Activated naive CD4-positive, alpha-beta T cell treated with anti-CD3 and anti-CD28 coated beads for 36 hours (primary cell): Measurements from ENCODE around the gene DLGAP4. TPM values are rescaled to one million over a fixed set of nuclear protein-coding genes. Genes with fewer than 3 reads are reported as not detected.

Experiments
- CTCF ChIA-PET: fragments of 350-600 bp; sonication (Branson Sonifier 250); formaldehyde crosslinking; loops from one replicate; lab custom pipeline; 2021; ENCODE audit warnings: antibody characterized with exemption; lab: Charles Lee
- DNase-seq: peaks from one replicate; pipeline ENCODE4 v3.0.0-alpha.2; 2020
- H3K27ac Mint-ChIP-seq: one replicate; pipeline ENCODE4 v1.8.0; 2021; ENCODE audit warnings: mild to moderate bottlenecking, mixed read lengths
- H3K27me3 Mint-ChIP-seq: one replicate; pipeline ENCODE4 v1.8.0; 2021; ENCODE audit warnings: low read depth, mixed read lengths
- H3K36me3 Mint-ChIP-seq: one replicate; pipeline ENCODE4 v1.8.0; 2021; ENCODE audit warnings: low read depth, mixed read lengths
- H3K4me1 Mint-ChIP-seq: one replicate; pipeline ENCODE4 v1.8.0; 2021; ENCODE audit warnings: low read depth, mixed read lengths
- H3K4me3 Mint-ChIP-seq: one replicate; pipeline ENCODE4 v1.8.0; 2021; ENCODE audit warnings: mild to moderate bottlenecking, moderate library complexity, mixed read lengths
- H3K9me3 Mint-ChIP-seq: one replicate; pipeline ENCODE4 v1.8.0; 2021; ENCODE audit warnings: mixed read lengths
- intact Hi-C: fragments of 100-400 bp; cut with micrococcal nuclease; formaldehyde crosslinking; loops from one replicate; pipeline ENCODE4 v1.15.1; 2023
- total RNA-seq, 2 experiments: library from RNA; stranded (reverse); gene quantifications; one replicate each; pipeline ENCODE4 v1.2.3, GENCODE V29; 2021

The DLGAP4 gene
- total RNA-seq, 2 experiments from 2014 or later, result 9.2 to 13.7 TPM

DNA sequence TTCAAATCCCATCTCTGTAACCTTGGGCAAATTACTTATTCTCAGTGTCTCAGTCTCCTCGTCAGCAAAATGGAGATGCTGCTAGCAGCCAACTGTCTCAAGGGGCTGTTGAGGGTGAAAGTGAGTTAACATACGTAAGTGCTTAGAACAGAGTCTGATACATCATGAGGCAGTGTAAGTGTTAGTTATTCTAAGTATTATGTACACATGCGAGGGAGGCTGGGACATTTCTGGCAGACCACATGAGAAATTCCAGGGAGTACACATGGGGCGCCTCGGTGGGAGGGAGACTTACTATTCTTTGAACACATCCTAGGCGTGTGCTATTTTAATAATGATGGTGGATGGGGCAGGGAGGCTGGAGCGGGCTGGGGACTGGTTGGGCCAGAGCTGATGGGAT lies 99.1 kb downstream of the DLGAP4 start:
- intact Hi-C loops, result no loop called here
- Mint-ChIP-seq H3K4me3 (no peak overlapping the region), H3K4me1 (no peaks in the 10 kb centered on the region), H3K27ac (no peak overlapping the region), H3K9me3 (no peaks in the 10 kb centered on the region), H3K36me3 (no peaks in the 10 kb centered on the region), H3K27me3 (peaks cover 21% of the 10 kb centered on the region)
- no peak for DNase-seq
- CTCF ChIA-PET, result no interaction called here

DNA sequence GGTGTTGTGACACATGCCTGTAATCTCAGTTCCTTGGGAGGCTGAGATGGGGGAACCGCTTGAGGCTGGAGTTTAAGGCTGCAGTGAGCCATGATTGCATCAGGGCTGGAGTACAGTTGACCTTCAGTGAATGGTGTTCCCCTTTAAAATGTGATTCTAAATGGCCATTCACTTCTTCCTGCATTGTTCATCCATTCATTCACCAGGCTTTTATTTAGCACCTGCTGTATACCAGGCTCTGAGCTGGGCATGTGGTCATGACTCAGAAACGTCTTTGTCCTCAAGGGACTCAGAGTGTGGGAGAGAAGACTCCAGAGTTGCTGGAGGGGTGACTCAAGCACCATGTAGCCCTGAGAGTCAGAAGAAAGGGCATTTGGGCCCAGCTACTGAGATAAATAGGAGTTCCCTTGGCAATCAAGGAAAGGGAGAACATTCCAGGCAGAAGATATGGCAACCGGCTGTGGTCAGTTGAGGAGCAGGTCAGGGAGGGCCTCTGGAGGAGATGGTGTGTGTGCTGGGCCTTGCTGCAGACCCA lies 101.1 kb downstream of the DLGAP4 start:
- Mint-ChIP-seq H3K4me1 (no peaks in the 10 kb centered on the region), H3K36me3 (no peaks in the 10 kb centered on the region), H3K27ac (no peak overlapping the region), H3K4me3 (no peak overlapping the region), H3K27me3 (peaks cover 13% of the 10 kb centered on the region), H3K9me3 (no peaks in the 10 kb centered on the region)
- CTCF ChIA-PET, result no interaction called here
- DNase-seq, result no peak
- intact Hi-C loops, result no loop called here

DNA sequence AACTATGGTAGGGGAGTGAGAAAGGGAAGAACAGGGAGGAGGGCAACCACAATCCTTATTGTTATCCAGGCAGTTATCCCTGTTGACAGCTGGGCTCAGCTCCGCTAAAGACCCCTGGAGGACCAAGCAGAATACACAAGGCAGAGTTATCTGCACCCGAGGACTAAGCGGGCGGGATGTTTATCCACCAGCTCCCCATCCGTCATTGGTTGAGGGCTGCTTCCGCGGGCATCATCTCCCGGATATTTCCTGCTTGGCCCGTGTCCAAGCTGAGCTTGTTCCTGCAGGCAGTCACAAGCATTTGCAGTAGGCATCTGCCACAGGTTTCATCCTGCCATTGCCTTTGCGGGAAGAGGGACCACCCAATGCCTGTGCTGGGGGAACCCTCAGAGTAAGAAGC lies 102.1 kb downstream of the DLGAP4 start:
- CTCF ChIA-PET, result no interaction called here
- peaks cover 6% of the 10 kb centered on the region for H3K27me3 Mint-ChIP-seq
- intact Hi-C loops, result no loop called here
- DNase-seq, result no peak
- H3K27ac Mint-ChIP-seq, result no peak overlapping the region
- H3K9me3 Mint-ChIP-seq, result no peaks in the 10 kb centered on the region
- H3K4me3 Mint-ChIP-seq, result no peak overlapping the region
- H3K36me3 Mint-ChIP-seq, result no peaks in the 10 kb centered on the region
- no peaks in the 10 kb centered on the region for H3K4me1 Mint-ChIP-seq

DNA sequence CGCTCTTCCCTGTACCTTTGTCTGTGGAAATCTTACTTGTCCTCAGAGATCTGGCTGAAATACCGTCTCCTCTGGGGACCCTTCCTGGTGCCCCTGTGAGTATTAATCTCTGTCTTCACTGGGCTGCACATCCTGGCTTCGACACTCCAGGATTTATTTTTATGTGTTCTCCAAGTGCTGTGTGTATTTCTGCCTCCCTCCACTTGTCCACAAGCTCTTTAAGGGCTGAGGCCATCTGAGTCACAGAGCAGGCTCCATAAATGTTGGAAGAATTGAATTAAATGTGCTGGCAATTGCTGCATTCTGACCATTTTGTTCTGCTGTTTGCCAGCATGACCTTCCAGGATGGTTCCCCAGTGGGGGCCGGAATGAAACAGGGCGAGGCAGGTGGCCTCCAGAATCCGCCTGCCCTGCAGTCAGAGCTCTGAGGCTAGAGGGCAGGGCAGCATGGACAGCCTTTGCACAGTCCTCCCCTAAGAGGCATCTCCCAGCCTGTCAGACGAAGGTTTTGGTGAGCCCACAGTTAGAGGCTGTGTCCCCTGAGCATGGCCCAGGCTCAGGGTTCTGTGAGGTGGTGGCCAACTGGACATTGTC lies 105.8 kb downstream of the DLGAP4 start:
- Mint-ChIP-seq H3K27me3 (peaks cover 3% of the 10 kb centered on the region), H3K4me3 (no peak overlapping the region), H3K4me1 (no peaks in the 10 kb centered on the region), H3K36me3 (no peaks in the 10 kb centered on the region), H3K27ac (no peak overlapping the region), H3K9me3 (no peaks in the 10 kb centered on the region)
- intact Hi-C loops, result no loop called here
- no peak for DNase-seq
- CTCF ChIA-PET, result interaction anchor here (1.4 kb wide), 1 partner anchor 12 kb away, joined by 4 read pairs; no protein-coding TSS in a partner anchor

DNA sequence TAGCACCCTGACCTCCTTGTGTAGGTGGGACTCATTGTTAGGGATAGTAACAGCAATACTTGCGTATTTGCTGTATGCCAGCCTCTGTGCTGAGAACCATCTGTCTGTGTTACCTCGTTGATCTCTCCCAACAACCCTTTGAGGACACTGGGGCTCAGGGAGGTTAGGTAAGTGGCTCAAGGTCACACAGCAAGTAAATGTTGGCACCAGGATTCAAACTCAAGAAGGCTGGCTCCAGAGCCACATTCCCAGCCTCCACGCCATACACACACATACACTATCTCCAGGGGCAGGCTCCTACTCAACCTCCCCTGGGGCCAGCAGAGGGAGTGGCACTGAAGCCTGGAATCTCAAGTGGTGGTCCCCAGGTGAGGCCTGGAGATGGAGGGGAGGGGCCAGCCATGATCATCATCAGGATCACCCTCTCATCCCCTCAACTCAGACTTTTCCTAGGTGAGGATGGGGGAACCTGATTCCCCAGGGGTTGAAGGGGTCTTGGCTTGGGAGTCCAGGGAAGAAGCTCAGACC lies 109.4 kb downstream of the DLGAP4 start:
- no peaks in the 10 kb centered on the region for H3K4me1 Mint-ChIP-seq
- H3K4me3 Mint-ChIP-seq, result no peak overlapping the region
- CTCF ChIA-PET, result no interaction called here
- intact Hi-C loops, result no loop called here
- no peak overlapping the region for H3K27ac Mint-ChIP-seq
- DNase-seq, result no peak
- H3K9me3 Mint-ChIP-seq, result no peaks in the 10 kb centered on the region
- peaks cover 3% of the 10 kb centered on the region for H3K27me3 Mint-ChIP-seq
- H3K36me3 Mint-ChIP-seq, result no peaks in the 10 kb centered on the region

DNA sequence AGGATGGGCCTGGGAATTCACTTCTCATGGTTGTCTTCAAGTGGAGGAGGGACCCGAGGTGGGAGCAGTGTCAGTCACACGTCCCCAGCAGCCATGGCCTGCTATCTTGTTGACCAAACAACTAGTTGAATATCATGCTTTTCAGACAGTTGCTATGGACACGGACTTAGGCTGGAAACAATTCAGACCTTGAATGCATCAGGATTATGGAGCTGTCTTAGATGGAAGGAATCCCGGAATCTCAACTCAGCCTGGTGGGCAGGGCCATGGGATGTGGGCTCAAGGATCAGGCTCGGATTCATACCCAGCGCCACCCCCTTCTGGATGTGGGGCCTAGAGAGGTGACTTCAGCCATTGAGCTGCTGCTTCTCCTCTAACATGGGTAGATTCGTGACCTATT lies 112.6 kb downstream of the DLGAP4 start:
- Mint-ChIP-seq H3K36me3 (no peaks in the 10 kb centered on the region), H3K4me1 (no peaks in the 10 kb centered on the region), H3K27me3 (peaks cover 4% of the 10 kb centered on the region), H3K27ac (no peak overlapping the region), H3K9me3 (no peaks in the 10 kb centered on the region), H3K4me3 (no peak overlapping the region)
- no peak for DNase-seq
- intact Hi-C loops, result no loop called here
- CTCF ChIA-PET, result interaction anchor here (1.1 to 1.5 kb wide), 2 partner anchors 20 to 219 kb away, joined by 3 read pairs; no protein-coding TSS in a partner anchor

DNA sequence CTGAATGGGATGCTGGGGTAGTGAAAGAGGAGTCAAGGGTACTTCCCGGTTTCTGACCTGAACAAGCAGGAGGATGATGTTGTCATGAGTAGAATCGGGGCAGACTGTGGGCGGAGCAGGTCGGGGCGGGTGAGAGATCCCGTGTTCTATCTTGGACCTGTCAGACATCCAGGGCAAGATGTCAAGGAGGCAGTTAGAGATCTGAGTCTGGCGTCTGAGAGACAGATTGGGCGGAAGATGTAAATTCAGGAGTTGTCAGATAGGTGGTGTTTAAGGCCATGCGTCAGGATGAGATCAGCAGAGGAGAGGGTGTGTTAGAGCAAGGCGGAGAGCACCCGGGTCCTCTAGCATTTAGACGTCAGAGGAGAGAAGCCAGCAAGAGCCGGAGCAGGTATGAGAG lies 115.5 kb downstream of the DLGAP4 start:
- Mint-ChIP-seq H3K9me3 (no peaks in the 10 kb centered on the region), H3K36me3 (no peaks in the 10 kb centered on the region), H3K27ac (no peak overlapping the region), H3K27me3 (peaks cover 4% of the 10 kb centered on the region), H3K4me3 (no peak overlapping the region), H3K4me1 (no peaks in the 10 kb centered on the region)
- DNase-seq, result no peak
- CTCF ChIA-PET, result no interaction called here
- intact Hi-C loops, result no loop called here

DNA sequence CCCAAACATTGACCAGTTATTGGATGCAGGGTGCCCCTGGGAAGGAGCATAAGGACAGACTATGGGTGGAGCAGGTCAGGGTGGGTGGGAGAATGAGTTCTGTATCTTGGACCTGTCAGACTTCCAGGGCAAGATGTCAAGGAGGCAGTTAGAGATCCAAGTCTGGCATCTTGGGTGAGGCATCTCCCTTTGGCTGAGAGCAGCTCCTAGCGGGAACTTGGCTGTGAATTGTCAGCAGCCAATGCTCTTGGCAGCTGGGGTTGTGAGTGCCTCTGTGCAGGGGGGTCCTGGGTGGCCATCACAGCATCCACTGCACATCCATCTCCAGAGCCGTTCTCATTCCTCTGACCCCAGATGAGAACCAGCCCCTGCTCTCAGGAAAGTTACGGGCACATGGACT lies 118.2 kb downstream of the DLGAP4 start:
- no peaks in the 10 kb centered on the region for H3K9me3 Mint-ChIP-seq
- CTCF ChIA-PET, result no interaction called here
- H3K36me3 Mint-ChIP-seq, result no peaks in the 10 kb centered on the region
- H3K27ac Mint-ChIP-seq, result no peak overlapping the region
- no peak for DNase-seq
- no peaks in the 10 kb centered on the region for H3K4me1 Mint-ChIP-seq
- intact Hi-C loops, result no loop called here
- H3K27me3 Mint-ChIP-seq, result peaks cover 4% of the 10 kb centered on the region
- H3K4me3 Mint-ChIP-seq, result no peak overlapping the region

DNA sequence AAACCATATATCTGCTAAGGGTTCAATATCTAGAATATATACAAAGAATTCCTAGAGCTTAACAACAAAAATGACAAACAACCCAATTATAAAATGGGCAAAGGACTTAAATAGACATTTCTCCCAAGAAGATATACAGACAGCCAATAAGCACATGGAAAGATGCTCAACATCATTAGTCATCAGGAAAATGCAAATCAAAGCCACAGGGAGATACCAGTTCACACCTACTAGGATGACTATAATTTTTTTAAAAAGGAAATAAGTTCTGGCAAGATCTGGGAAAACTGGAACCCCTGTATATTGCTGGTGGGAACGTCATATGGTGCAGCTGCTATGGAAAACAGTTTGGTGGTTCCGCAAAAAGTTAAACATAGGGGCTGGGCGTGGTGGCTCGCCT lies 119.0 kb downstream of the DLGAP4 start:
- no peak for DNase-seq
- CTCF ChIA-PET, result no interaction called here
- Mint-ChIP-seq H3K27me3 (peaks cover 4% of the 10 kb centered on the region), H3K4me1 (no peaks in the 10 kb centered on the region), H3K9me3 (no peaks in the 10 kb centered on the region), H3K36me3 (no peaks in the 10 kb centered on the region), H3K4me3 (no peak overlapping the region), H3K27ac (no peak overlapping the region)
- intact Hi-C loops, result no loop called here

DNA sequence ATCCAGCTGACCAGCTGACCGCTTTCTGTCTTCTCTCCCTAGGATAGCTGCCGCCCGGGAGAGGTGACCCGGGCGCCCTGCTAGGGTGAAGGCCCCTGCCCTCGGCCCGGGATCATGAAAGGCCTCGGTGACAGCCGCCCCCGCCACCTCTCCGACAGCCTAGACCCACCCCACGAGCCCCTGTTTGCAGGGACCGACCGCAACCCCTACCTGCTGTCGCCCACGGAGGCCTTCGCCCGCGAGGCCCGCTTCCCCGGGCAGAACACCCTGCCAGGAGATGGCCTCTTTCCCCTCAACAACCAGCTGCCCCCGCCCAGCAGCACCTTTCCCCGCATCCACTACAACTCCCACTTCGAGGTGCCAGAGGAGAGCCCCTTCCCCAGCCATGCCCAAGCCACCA lies 125.5 kb downstream of the DLGAP4 start:
- intact Hi-C loops, result no loop called here
- H3K4me3 Mint-ChIP-seq, result no peak overlapping the region

DNA sequence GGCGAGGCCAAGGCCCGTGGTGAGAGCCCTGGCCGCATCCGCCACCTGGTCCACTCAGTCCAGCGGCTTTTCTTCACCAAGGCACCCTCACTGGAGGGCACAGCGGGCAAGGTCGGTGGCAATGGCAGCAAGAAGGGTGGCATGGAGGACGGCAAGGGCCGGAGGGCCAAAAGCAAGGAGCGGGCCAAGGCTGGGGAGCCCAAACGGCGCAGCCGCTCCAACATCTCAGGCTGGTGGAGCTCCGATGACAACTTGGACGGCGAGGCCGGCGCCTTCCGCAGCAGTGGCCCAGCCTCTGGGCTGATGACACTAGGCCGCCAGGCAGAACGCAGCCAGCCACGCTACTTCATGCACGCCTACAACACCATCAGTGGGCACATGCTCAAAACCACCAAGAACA lies 126.0 kb downstream of the DLGAP4 start:
- no peak for DNase-seq
- Mint-ChIP-seq H3K27ac (no peak overlapping the region), H3K27me3 (no peaks in the 10 kb centered on the region), H3K36me3 (no peaks in the 10 kb centered on the region), H3K9me3 (no peaks in the 10 kb centered on the region), H3K4me1 (peaks cover 2% of the 10 kb centered on the region), H3K4me3 (no peak overlapping the region)
- CTCF ChIA-PET, result no interaction called here
- intact Hi-C loops, result no loop called here

More for the DNA sequence above, 125.5 kb downstream of the DLGAP4 start:
- Mint-ChIP-seq H3K27me3 (no peaks in the 10 kb centered on the region), H3K27ac (no peak overlapping the region), H3K9me3 (no peaks in the 10 kb centered on the region), H3K4me1 (no peaks in the 10 kb centered on the region), H3K36me3 (no peaks in the 10 kb centered on the region)
- no peak for DNase-seq
- CTCF ChIA-PET, result no interaction called here

DNA sequence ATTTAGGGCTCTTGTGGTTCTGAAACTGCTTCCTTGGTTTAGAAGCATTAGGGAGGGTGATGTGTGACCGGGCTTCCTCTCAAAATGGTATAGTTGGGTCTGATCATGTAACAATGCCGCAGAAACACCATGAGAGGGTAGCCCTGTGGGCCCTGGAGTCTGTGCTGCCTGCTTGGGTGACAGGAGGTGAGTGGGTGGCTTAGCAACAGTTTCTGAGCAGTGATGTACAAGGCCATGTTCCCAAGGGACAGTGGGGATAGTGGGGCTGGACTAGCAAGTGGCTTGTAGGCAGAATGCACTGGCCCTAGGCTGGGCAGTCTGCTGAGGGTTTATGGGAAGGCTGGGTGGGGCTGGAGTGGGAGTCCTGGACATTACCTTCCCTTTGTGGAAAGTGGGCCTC lies 128.2 kb downstream of the DLGAP4 start:
- intact Hi-C loops, result no loop called here
- CTCF ChIA-PET, result no interaction called here
- DNase-seq, result no peak

DNA sequence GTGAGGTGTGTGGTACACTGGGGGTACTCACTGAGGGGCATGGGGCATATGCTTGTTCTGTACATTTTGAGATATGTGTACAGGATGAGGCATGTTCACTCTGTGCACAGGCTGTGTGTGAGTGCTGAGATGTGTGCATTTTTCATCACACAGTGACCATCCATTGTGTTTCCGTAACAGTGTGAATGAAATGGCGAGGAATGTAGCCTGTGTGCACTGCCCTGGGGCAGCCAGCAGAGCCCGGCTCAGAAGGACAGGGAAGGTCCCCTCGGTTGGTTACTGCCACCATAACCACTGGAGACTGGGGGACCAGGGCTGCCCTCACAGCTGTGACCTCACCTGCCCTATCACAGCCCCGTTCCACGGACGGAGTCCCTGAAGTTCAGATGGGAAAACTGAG lies 129.0 kb downstream of the DLGAP4 start:
- Mint-ChIP-seq H3K4me3 (no peak overlapping the region), H3K27ac (no peak overlapping the region), H3K36me3 (no peaks in the 10 kb centered on the region), H3K9me3 (no peaks in the 10 kb centered on the region), H3K4me1 (peaks cover 2% of the 10 kb centered on the region), H3K27me3 (no peaks in the 10 kb centered on the region)
- no peak for DNase-seq
- CTCF ChIA-PET, result interaction anchor here (6.4 kb wide), 1 partner anchor 235 kb away, joined by 79 read pairs; no protein-coding TSS in a partner anchor
- intact Hi-C loops, result no loop called here

More for the DNA sequence above, 128.2 kb downstream of the DLGAP4 start:
- no peaks in the 10 kb centered on the region for H3K36me3 Mint-ChIP-seq
- no peaks in the 10 kb centered on the region for H3K27me3 Mint-ChIP-seq
- no peak overlapping the region for H3K4me3 Mint-ChIP-seq
- peaks cover 2% of the 10 kb centered on the region for H3K4me1 Mint-ChIP-seq
- no peak overlapping the region for H3K27ac Mint-ChIP-seq
- no peaks in the 10 kb centered on the region for H3K9me3 Mint-ChIP-seq
